HL-60 (cell line): Measurements from ENCODE around the gene MASP2.

Experiments
- CTCF ChIP-seq: IDR thresholded peaks from one replicate; pipeline ENCODE4 v1.5.1; 2011; ENCODE audit warnings: low read length, control low read depth, inconsistent platforms; ENCODE audit not compliant: insufficient read depth
- REST ChIP-seq: IDR thresholded peaks from 2 replicates; pipeline ENCODE4 v1.6.1; 2012; ENCODE audit warnings: low read depth; ENCODE audit not compliant: insufficient replicate concordance

- TF ChIP-seq CTCF, result no peak
- no peak for TF ChIP-seq REST
Measured at GRCh38 chr1:11062965-11063401, 15.9 kb upstream of the MASP2 start.
